H9 (cell line): ENCODE data around the gene PLCXD3. TPM values are rescaled to one million over a fixed set of nuclear protein-coding genes. Genes with fewer than 3 reads are reported as not detected.

Experiments used
- DNase-seq: peaks from one replicate; pipeline ENCODE4 v3.0.0-alpha.2; 2017
- H2AFZ ChIP-seq: one replicate; pipeline ENCODE4 v1.6.1; 2013; ENCODE audit warnings: mild to moderate bottlenecking, low read length, control low read depth, moderate library complexity
- H2AK5ac ChIP-seq: 2 replicates; pipeline ENCODE4 v1.6.1; 2013; ENCODE audit warnings: low read length, control low read depth, mixed read lengths; ENCODE audit not compliant: insufficient read length
- H2BK120ac ChIP-seq: one replicate; pipeline ENCODE4 v1.6.1; 2013; ENCODE audit warnings: low read depth, mild to moderate bottlenecking, low read length, control low read depth, inconsistent platforms; ENCODE audit not compliant: poor library complexity, severe bottlenecking
- H2BK12ac ChIP-seq: 2 replicates; pipeline ENCODE4 v1.6.1; 2013; ENCODE audit warnings: low read length, control low read depth, mixed read lengths, low read depth; ENCODE audit not compliant: insufficient read length
- H2BK15ac ChIP-seq: 2 replicates; pipeline ENCODE4 v1.6.1; 2013; ENCODE audit warnings: low read depth, low read length, control low read depth
- H2BK20ac ChIP-seq: one replicate; pipeline ENCODE4 v1.6.1; 2013; ENCODE audit warnings: low read depth, mild to moderate bottlenecking, low read length, control low read depth, inconsistent platforms; ENCODE audit not compliant: poor library complexity, severe bottlenecking
- H2BK5ac ChIP-seq: 2 replicates; pipeline ENCODE4 v1.6.1; 2013; ENCODE audit warnings: low read length, control low read depth, mixed read lengths; ENCODE audit not compliant: insufficient read length
- H3K14ac ChIP-seq: 2 replicates; pipeline ENCODE4 v1.6.1; 2013; ENCODE audit warnings: low read length, control low read depth; ENCODE audit not compliant: insufficient read depth
- H3K18ac ChIP-seq: 2 replicates; pipeline ENCODE4 v1.6.1; 2013; ENCODE audit warnings: low read depth, mild to moderate bottlenecking, mixed read lengths, low read length, control low read depth; ENCODE audit not compliant: insufficient read length
- H3K23ac ChIP-seq: 2 replicates; pipeline ENCODE4 v1.6.1; 2013; ENCODE audit warnings: low read length, control low read depth, mixed read lengths, low read depth; ENCODE audit not compliant: insufficient read length
- H3K23me2 ChIP-seq: 2 replicates; pipeline ENCODE4 v1.6.1; 2013; ENCODE audit warnings: low read depth, mild to moderate bottlenecking, mixed read lengths, low read length, control low read depth; ENCODE audit not compliant: insufficient read length, poor library complexity, severe bottlenecking
- H3K27ac ChIP-seq: 2 replicates; pipeline ENCODE4 v1.5.1; 2013; ENCODE audit warnings: low read length, control low read depth, mixed read lengths, low read depth; ENCODE audit not compliant: insufficient read length
- H3K27me3 ChIP-seq: 2 replicates; pipeline ENCODE4 v1.6.1; 2013; ENCODE audit warnings: low read length, control low read depth, inconsistent platforms; ENCODE audit not compliant: insufficient read depth
- H3K4ac ChIP-seq: 2 replicates; pipeline ENCODE4 v1.6.1; 2013; ENCODE audit warnings: low read depth, mild to moderate bottlenecking, control low read depth, inconsistent platforms, low read length, moderate library complexity
- H3K4me1 ChIP-seq: 2 replicates; pipeline ENCODE4 v1.6.1; 2013; ENCODE audit warnings: low read length, control low read depth, inconsistent platforms; ENCODE audit not compliant: insufficient read depth
- H3K4me2 ChIP-seq: 2 replicates; pipeline ENCODE4 v1.6.1; 2013; ENCODE audit warnings: low read length, control low read depth, mixed read lengths; ENCODE audit not compliant: insufficient read length, insufficient read depth
- H3K56ac ChIP-seq: 2 replicates; pipeline ENCODE4 v1.6.1; 2013; ENCODE audit warnings: low read depth, mild to moderate bottlenecking, mixed read lengths, low read length, control low read depth; ENCODE audit not compliant: insufficient read length
- H3K79me1 ChIP-seq: 2 replicates; pipeline ENCODE4 v1.6.1; 2013; ENCODE audit warnings: low read depth, mild to moderate bottlenecking, moderate library complexity, low read length, control low read depth, inconsistent platforms; ENCODE audit not compliant: insufficient read depth, poor library complexity, severe bottlenecking
- H3K79me2 ChIP-seq: 2 replicates; pipeline ENCODE4 v1.6.1; 2013; ENCODE audit warnings: low read length, control low read depth, inconsistent platforms; ENCODE audit not compliant: insufficient read depth
- H3K9ac ChIP-seq: 2 replicates; pipeline ENCODE4 v1.6.1; 2013; ENCODE audit warnings: low read length, control low read depth, mixed read lengths; ENCODE audit not compliant: insufficient read length; ENCODE audit errors: extremely low read depth
- H3K9me3 ChIP-seq: one replicate; pipeline ENCODE4 v1.6.1; 2013; ENCODE audit warnings: low read depth, low read length, inconsistent platforms; ENCODE audit not compliant: control insufficient read depth
- H3T11ph ChIP-seq: one replicate; pipeline ENCODE4 v1.6.1; 2013; ENCODE audit warnings: mild to moderate bottlenecking, low read length, control low read depth, inconsistent platforms
- H4K20me1 ChIP-seq: one replicate; pipeline ENCODE4 v1.6.1; 2013; ENCODE audit not compliant: control insufficient read depth, insufficient read length, insufficient read depth
- H4K5ac ChIP-seq: 2 replicates; pipeline ENCODE4 v1.6.1; 2013; ENCODE audit warnings: low read depth, mild to moderate bottlenecking, mixed read lengths, low read length, control low read depth; ENCODE audit not compliant: insufficient read length
- H4K8ac ChIP-seq: replicated peaks from 2 replicates; pipeline ENCODE4 v1.6.1; 2013; ENCODE audit warnings: low read length, control low read depth, mixed read lengths, low read depth; ENCODE audit not compliant: insufficient read length
- H4K91ac ChIP-seq: 2 replicates; pipeline ENCODE4 v1.6.1; 2013; ENCODE audit warnings: low read depth, mild to moderate bottlenecking, moderate library complexity, mixed read lengths, low read length, control low read depth; ENCODE audit not compliant: insufficient read length
- H3K27ac Mint-ChIP-seq, 3 experiments: 2 replicates in 2 of 3; 3 replicates in 1 of 3; pipeline ENCODE4 v1.8.0; 2020 to 2021; ENCODE audit warnings: mixed read lengths in 3 of 3, mild to moderate bottlenecking in 1 of 3, moderate library complexity in 1 of 3
- H3K27me3 Mint-ChIP-seq: 2 replicates; pipeline ENCODE4 v1.8.0; 2021; ENCODE audit warnings: low read depth, mild to moderate bottlenecking, moderate library complexity, mixed read lengths
- H3K36me3 Mint-ChIP-seq, 3 experiments: 2 replicates in 2 of 3; 3 replicates in 1 of 3; pipeline ENCODE4 v1.8.0; 2020 to 2021; ENCODE audit warnings: low read depth in 3 of 3, mixed read lengths in 3 of 3; ENCODE audit not compliant: insufficient read depth in 1 of 3
- H3K4me1 Mint-ChIP-seq, 2 experiments: 2 replicates each; pipeline ENCODE4 v1.8.0; 2020; ENCODE audit warnings: mixed read lengths in 2 of 2
- H3K4me3 Mint-ChIP-seq, 2 experiments: 2 replicates in 1 of 2; 3 replicates in 1 of 2; pipeline ENCODE4 v1.8.0; 2020 to 2021; ENCODE audit warnings: mild to moderate bottlenecking in 2 of 2, mixed read lengths in 2 of 2, moderate library complexity in 1 of 2
- H3K9me3 Mint-ChIP-seq, 2 experiments: 2 replicates in 1 of 2; 3 replicates in 1 of 2; pipeline ENCODE4 v1.8.0; 2020; ENCODE audit warnings: mild to moderate bottlenecking in 2 of 2, mixed read lengths in 2 of 2, moderate library complexity in 1 of 2
- total RNA-seq: library from RNA; stranded (reverse); gene quantifications from 2 replicates; pipeline ENCODE4 v1.2.1, GENCODE V29; 2021
- TF ChIP-seq, protein P1 (sequence below): fragments of 200-600 bp; sonication (generic); conservative IDR thresholded peaks from 3 replicates; pipeline ENCODE4 v1.8.0; 2021; ENCODE audit warnings: antibody characterized with exemption, mild to moderate bottlenecking

The PLCXD3 gene
- total RNA-seq, 1 experiment from 2014 or later = not detected

DNA sequence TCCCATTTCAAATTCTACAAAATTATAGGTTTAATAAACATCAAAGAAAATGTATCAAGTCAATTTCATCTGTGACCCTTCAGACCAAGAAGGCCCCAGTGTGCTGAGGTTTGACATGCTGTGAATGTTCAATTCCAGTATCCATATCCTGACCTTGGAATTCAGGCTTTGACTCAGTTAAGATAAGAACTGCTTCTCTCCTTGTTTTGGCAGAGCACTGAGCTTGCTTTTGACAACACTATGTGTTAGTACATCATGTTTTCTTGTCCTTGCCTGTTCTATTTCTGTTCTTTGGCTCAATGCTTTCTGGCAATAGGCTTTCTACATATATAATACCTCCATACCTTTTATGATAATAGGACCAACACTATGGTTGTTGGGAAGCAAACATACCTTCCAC lies 105.6 kb downstream of the PLCXD3 start:
- peaks cover 0 to 1% (median 0%) of the 10 kb centered on the region in 3 experiments; a peak in 1 of 7 replicates for H3K36me3 Mint-ChIP-seq
- Histone ChIP-seq H2AFZ (no peak overlapping the region), H3K79me2 (no peaks in the 10 kb centered on the region), H3K4me2 (no peak overlapping the region), H3K27ac (no peak overlapping the region), H4K8ac (no peak overlapping the region), H3K23me2 (no peaks in the 10 kb centered on the region), H4K5ac (no peak overlapping the region), H4K20me1 (no peaks in the 10 kb centered on the region), H3K79me1 (no peaks in the 10 kb centered on the region), H3K4ac (no peak overlapping the region), H3T11ph (no peak overlapping the region), H3K4me1 (no peaks in the 10 kb centered on the region), H3K9ac (no peak overlapping the region), H2BK20ac (no peak overlapping the region), H2AK5ac (no peak overlapping the region), H2BK5ac (no peak overlapping the region), H2BK120ac (no peak overlapping the region), H3K14ac (no peak overlapping the region), H3K18ac (no peak overlapping the region), H2BK15ac (no peak overlapping the region), H3K23ac (no peak overlapping the region), H3K9me3 (no peaks in the 10 kb centered on the region), H3K27me3 (no peaks in the 10 kb centered on the region), H4K91ac (no peak overlapping the region), H3K56ac (no peak overlapping the region), H2BK12ac (no peak overlapping the region)
- H3K27me3 Mint-ChIP-seq = no peaks in the 10 kb centered on the region
- H3K27ac Mint-ChIP-seq = no peak overlapping the region
- no peak for DNase-seq
- TF ChIP-seq, protein P1, sequence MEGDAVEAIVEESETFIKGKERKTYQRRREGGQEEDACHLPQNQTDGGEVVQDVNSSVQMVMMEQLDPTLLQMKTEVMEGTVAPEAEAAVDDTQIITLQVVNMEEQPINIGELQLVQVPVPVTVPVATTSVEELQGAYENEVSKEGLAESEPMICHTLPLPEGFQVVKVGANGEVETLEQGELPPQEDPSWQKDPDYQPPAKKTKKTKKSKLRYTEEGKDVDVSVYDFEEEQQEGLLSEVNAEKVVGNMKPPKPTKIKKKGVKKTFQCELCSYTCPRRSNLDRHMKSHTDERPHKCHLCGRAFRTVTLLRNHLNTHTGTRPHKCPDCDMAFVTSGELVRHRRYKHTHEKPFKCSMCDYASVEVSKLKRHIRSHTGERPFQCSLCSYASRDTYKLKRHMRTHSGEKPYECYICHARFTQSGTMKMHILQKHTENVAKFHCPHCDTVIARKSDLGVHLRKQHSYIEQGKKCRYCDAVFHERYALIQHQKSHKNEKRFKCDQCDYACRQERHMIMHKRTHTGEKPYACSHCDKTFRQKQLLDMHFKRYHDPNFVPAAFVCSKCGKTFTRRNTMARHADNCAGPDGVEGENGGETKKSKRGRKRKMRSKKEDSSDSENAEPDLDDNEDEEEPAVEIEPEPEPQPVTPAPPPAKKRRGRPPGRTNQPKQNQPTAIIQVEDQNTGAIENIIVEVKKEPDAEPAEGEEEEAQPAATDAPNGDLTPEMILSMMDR = no peak
- H3K4me3 Mint-ChIP-seq = no peak overlapping the region
- peaks cover 1% of the 10 kb centered on the region in 2 experiments; a peak in 4 of 5 replicates for H3K9me3 Mint-ChIP-seq
- peaks cover 0 to 3% of the 10 kb centered on the region in 2 experiments; a peak in 1 of 4 replicates for H3K4me1 Mint-ChIP-seq
